GM12873 (cell line): ENCODE measurements around the gene SLC38A4.

ENCODE experiments used
- CTCF ChIP-seq: IDR thresholded peaks from 2 replicates; pipeline ENCODE4 v1.5.1; 2012; ENCODE audit warnings: low read depth, mild to moderate bottlenecking, moderate library complexity, low read length, control low read depth; ENCODE audit not compliant: insufficient read depth; ENCODE audit errors: missing control alignments

SLC38A4 gene

DNA sequence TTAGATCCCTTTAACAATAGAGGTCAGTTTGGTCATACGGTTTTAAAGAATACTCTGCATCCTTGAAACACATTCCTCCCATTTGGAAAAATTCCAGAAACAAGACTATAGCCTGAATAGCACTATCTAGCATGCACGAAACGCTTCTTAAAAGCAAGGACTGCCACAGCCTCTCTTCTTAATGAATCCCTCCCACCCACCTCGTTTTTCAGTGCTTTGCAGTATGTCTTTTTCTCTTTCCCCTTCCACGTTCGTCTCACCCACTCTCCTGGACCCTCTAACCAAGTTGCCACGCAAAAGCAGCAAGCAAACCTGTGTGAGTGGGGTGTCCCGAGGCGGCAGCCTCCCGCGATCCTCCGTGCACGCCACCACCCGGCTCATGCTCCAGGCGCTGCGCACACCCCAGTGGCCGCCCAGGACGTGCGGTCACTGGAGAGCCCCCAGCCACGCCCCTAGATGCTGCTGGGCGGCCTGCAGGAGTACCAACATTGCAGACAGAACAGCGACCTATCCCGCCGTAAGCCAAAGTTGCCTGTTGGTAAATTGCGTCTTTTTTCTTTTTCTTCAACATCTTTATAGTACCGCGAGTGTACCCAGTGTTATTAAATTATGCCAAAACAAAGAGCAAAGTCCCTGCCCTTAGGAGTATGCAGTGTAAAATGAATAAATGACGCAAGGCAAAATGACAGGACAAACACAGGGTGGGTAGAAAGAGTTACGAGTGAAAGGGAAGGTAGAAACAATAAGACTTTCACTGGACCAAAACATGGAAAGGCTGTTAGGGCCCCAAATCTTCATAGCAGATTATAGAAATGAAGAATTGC is at the start of gene SLC38A4:
TSS of gene SLC38A4 (minus strand) at position 407 of the 824 bp plus-strand sequence. CDS start 32,926 bp downstream, outside the sequence.
- TF ChIP-seq CTCF = no peak

DNA sequence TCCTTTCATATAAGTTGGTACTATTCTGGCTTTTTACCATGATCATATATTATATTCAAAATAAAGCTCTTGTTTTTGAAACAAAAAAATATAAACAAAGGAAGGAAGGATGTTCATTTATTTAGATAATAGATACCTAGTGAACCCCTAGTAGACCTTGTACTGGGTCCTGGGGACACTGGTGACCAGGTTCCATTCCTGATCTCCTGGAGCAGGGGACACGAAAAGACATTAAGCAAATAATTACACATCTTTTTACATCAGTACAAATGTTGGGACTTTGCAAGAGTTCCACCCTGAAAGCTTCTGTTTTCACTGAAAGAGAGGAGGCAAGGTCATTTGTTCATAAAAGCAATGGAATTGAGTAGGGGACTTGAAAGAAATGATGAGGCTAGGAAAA is 49.3 kb upstream of the SLC38A4 start:
- TF ChIP-seq CTCF = no peak

DNA sequence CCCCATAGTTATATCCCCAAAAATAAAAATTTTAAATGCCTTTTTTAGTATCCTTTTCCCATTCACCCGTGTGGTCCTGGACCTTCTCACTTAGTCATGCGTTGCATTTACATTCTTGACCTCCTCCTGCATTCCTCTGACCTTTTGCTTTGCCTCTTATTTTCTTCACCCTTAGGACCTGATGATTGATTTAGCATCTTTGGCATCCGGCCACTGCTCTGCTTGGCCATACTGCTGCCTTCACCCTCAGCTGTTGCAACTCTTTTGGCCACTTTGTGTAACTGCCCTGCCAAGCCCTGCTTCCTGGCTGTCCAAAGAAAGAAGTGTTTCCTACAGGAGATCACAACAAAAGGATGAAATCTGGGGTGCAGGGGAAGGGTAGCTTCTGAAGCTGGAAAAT is 48.8 kb upstream of the SLC38A4 start:
- no peak for TF ChIP-seq CTCF

- no peak for TF ChIP-seq CTCF
Observed at GRCh38 chr12:46872135-46872534, 46.3 kb upstream of the SLC38A4 start.

DNA sequence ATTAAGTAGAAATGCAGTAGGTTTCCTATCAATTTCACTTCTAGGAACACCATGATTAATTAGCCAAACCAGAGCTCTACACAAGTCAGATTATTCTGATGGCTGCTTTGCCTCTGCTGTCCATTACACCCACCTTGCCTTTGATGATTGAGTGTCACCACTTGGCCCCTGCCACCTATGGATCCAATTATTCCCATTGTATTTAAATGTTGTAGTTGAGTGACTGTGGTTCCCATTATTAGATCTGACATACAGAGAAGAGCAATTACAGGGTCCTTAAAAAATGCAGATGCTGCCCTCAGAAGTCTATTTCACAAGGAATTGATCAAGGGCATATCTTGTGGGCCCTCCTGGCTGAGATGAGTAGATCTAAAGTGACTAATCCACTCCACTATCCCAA is 39.5 kb upstream of the SLC38A4 start:
- no peak for TF ChIP-seq CTCF

DNA sequence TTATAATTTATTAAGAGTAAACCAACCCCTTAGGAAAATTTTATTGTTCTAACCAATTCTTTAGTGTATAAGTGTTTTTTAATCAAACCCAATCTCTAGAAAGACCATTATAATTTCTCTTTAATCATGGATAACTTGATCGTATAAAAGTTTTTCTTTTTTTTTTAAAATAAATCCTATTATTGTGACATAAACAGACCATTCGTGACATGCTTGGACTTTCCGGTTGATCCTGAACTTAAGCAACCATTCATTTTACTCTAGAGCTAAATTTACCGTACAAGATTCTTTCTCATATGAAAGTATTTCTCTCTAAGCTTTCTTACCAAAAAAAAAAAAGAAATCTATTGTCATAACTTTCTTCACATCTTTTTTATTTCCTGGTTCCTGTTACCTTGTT is 32.6 kb upstream of the SLC38A4 start:
- TF ChIP-seq CTCF = no peak

DNA sequence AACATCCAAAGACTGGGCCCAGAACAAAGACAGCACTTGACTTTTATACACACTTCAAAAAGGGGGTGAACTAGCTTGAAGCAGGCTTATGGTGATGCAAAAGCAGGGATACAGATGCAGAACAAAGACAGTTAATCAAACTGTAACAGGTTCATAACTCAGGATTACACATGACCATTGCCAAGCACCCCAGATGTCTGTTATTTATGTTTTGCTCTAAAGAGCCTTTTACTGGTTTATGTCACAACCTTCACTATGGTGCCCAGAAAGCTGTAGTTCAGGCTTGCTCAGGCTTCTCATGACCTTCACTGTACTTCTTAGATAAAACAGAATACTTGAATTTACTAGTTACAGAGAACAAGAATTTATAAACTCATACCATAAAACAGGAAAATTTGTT is 31.7 kb upstream of the SLC38A4 start:
- TF ChIP-seq CTCF = no peak
